WERI-Rb-1 (cell line): ENCODE measurements around the gene CDC42EP5.

ENCODE experiments used
- DNase-seq: peaks from one replicate; pipeline ENCODE4 v3.0.0-alpha.2; 2020
- H3K27ac ChIP-seq: fragments of 250-450 bp; sonication (Bioruptor Pico); 2 replicates; pipeline ENCODE4 v1.5.1; 2020; ENCODE audit warnings: mild to moderate bottlenecking, moderate library complexity
- H3K27me3 ChIP-seq: fragments of 250-450 bp; sonication (Bioruptor Pico); 2 replicates; pipeline ENCODE4 v1.5.1; 2021; ENCODE audit warnings: mild to moderate bottlenecking, low read depth, moderate library complexity; ENCODE audit not compliant: insufficient read depth, severe bottlenecking
- H3K36me3 ChIP-seq: fragments of 250-450 bp; sonication (Bioruptor Pico); 2 replicates; pipeline ENCODE4 v1.5.1; 2020; ENCODE audit warnings: mild to moderate bottlenecking, moderate library complexity
- H3K4me3 ChIP-seq: 2 replicates; pipeline ENCODE4 v1.5.1; 2011; ENCODE audit warnings: low read depth, mild to moderate bottlenecking, control low read depth, low read length
- H3K9me3 ChIP-seq: fragments of 250-450 bp; sonication (Bioruptor Pico); 2 replicates; pipeline ENCODE4 v1.5.1; 2021; ENCODE audit warnings: mild to moderate bottlenecking, moderate library complexity; ENCODE audit not compliant: severe bottlenecking
- CTCF ChIP-seq: IDR thresholded peaks from 2 replicates; pipeline ENCODE4 v1.5.1; 2011; ENCODE audit warnings: low read depth, mild to moderate bottlenecking, control low read depth, inconsistent platforms, low read length

CDC42EP5 gene

GRCh38 chr19:54473071-54473891 is at the start of gene CDC42EP5:
TSS of gene CDC42EP5 (minus strand) at chr19:54473296. CDS start at chr19:54465547, 7,749 bp downstream.
- Histone ChIP-seq H3K36me3 (no peaks in the 10 kb centered on the region), H3K27ac (no peak within 1 kb of the TSS), H3K4me3 (no peak within 1 kb of the TSS), H3K9me3 (peaks cover 3% of the 10 kb centered on the region), H3K27me3 (peaks cover 49% of the 10 kb centered on the region)
- TF ChIP-seq CTCF = no peak
- DNase-seq = no peak

GRCh38 chr19:54521860-54522513 is 48.9 kb upstream of the CDC42EP5 start:
- peaks cover 8% of the 10 kb centered on the region for H3K9me3 ChIP-seq
- no peak overlapping the region for H3K4me3 ChIP-seq
- DNase-seq = no peak
- peaks cover 86% of the 10 kb centered on the region for H3K27me3 ChIP-seq
- no peak overlapping the region for H3K27ac ChIP-seq
- no peaks in the 10 kb centered on the region for H3K36me3 ChIP-seq
- no peak for TF ChIP-seq CTCF

GRCh38 chr19:54521022-54521859 is 48.1 kb upstream of the CDC42EP5 start:
- Histone ChIP-seq H3K9me3 (peaks cover 2% of the 10 kb centered on the region), H3K4me3 (no peak overlapping the region), H3K27me3 (peaks cover 84% of the 10 kb centered on the region), H3K27ac (no peak overlapping the region), H3K36me3 (no peaks in the 10 kb centered on the region)
- no peak for TF ChIP-seq CTCF
- no peak for DNase-seq

- Histone ChIP-seq H3K36me3 (no peaks in the 10 kb centered on the region), H3K27ac (no peak overlapping the region), H3K9me3 (peaks cover 2% of the 10 kb centered on the region), H3K27me3 (peaks cover 84% of the 10 kb centered on the region), H3K4me3 (no peak overlapping the region)
- TF ChIP-seq CTCF = no peak
- DNase-seq = no peak
Measured at GRCh38 chr19:54518844-54519243, 45.7 kb upstream of the CDC42EP5 start.

- no peaks in the 10 kb centered on the region for H3K9me3 ChIP-seq
- H3K36me3 ChIP-seq = no peaks in the 10 kb centered on the region
- no peak overlapping the region for H3K4me3 ChIP-seq
- no peak overlapping the region for H3K27ac ChIP-seq
- TF ChIP-seq CTCF = no peak
- DNase-seq = no peak
- H3K27me3 ChIP-seq = peaks cover 82% of the 10 kb centered on the region
Measured at GRCh38 chr19:54517483-54517882, 44.4 kb upstream of the CDC42EP5 start.
